Prostate gland (tissue), 2 donors: ENCODE results near the gene NKX2-2.

ENCODE experiments used
- CTCF ChIP-seq, 4 experiments: fragments of 200-600 bp in 2 of 4; fragments of 450-650 bp in 2 of 4; sonication (generic) in 2 of 4; IDR thresholded peaks; 1 replicate in 3 of 4; 2 replicates in 1 of 4; pipeline ENCODE4 v1.5.1; 2016 to 2019; ENCODE audit warnings: antibody characterized with exemption in 4 of 4, mild to moderate bottlenecking in 2 of 4, moderate library complexity in 2 of 4
- POLR2A ChIP-seq: fragments of 450-650 bp; IDR thresholded peaks from one replicate; pipeline ENCODE4 v1.6.1; 2016; ENCODE audit warnings: antibody characterized with exemption, mild to moderate bottlenecking

- TF ChIP-seq CTCF (IDR thresholded peaks at IDR 0.05) (no peak), POLR2A (no peak)
These were observed 8.0 kb upstream of the NKX2-2 start for GRCh38 chr20:21521596-21522480.
